GM08714 (cell line): ENCODE results near the gene SLIT1.

Experiments
- H3K4me3 ChIP-seq: fragments of 200-500 bp; sonication (Bioruptor generic); 2 replicates; pipeline ENCODE4 v1.5.1; 2014; ENCODE audit warnings: mild to moderate bottlenecking, low read length, inconsistent platforms
- ZNF274 ChIP-seq: IDR thresholded peaks from 2 replicates; pipeline ENCODE4 v1.6.1; 2012; ENCODE audit warnings: mild to moderate bottlenecking, low read depth, low read length

The SLIT1 gene

GRCh38 chr10:97129666-97130065 lies 56.1 kb downstream of the SLIT1 start:
- no peak overlapping the region for H3K4me3 ChIP-seq
- no peak for TF ChIP-seq ZNF274

- no peak overlapping the region for H3K4me3 ChIP-seq
- no peak for TF ChIP-seq ZNF274
These were observed 57.1 kb downstream of the SLIT1 start for GRCh38 chr10:97128516-97129154.

- H3K4me3 ChIP-seq = no peak overlapping the region
- no peak for TF ChIP-seq ZNF274
These were observed 57.7 kb downstream of the SLIT1 start for GRCh38 chr10:97128039-97128492.

GRCh38 chr10:97127509-97127908 lies 58.2 kb downstream of the SLIT1 start:
- TF ChIP-seq ZNF274 = no peak
- H3K4me3 ChIP-seq = no peak overlapping the region

GRCh38 chr10:97124211-97124610 lies 61.5 kb downstream of the SLIT1 start:
- no peak overlapping the region for H3K4me3 ChIP-seq
- TF ChIP-seq ZNF274 = no peak

GRCh38 chr10:97123765-97124164 lies 62.0 kb downstream of the SLIT1 start:
- no peak overlapping the region for H3K4me3 ChIP-seq
- TF ChIP-seq ZNF274 = no peak

- H3K4me3 ChIP-seq = no peak overlapping the region
- TF ChIP-seq ZNF274 = no peak
These were observed 64.7 kb downstream of the SLIT1 start for GRCh38 chr10:97121041-97121440.

- H3K4me3 ChIP-seq = no peak overlapping the region
- no peak for TF ChIP-seq ZNF274
These were observed 65.4 kb downstream of the SLIT1 start for GRCh38 chr10:97120370-97120769.

- H3K4me3 ChIP-seq = no peak overlapping the region
- TF ChIP-seq ZNF274 = no peak
These were observed 66.6 kb downstream of the SLIT1 start for GRCh38 chr10:97119058-97119745.

- no peak overlapping the region for H3K4me3 ChIP-seq
- TF ChIP-seq ZNF274 = no peak
These were observed 68.4 kb downstream of the SLIT1 start for GRCh38 chr10:97117372-97117771.

- TF ChIP-seq ZNF274 = no peak
- no peak overlapping the region for H3K4me3 ChIP-seq
These were observed 69.1 kb downstream of the SLIT1 start for GRCh38 chr10:97116462-97117162.

GRCh38 chr10:97115846-97116245 lies 69.9 kb downstream of the SLIT1 start:
- no peak overlapping the region for H3K4me3 ChIP-seq
- no peak for TF ChIP-seq ZNF274

GRCh38 chr10:97111615-97112014 lies 74.1 kb downstream of the SLIT1 start:
- H3K4me3 ChIP-seq = no peak overlapping the region

GRCh38 chr10:97109547-97109946 lies 76.2 kb downstream of the SLIT1 start:
- TF ChIP-seq ZNF274 = no peak
- no peak overlapping the region for H3K4me3 ChIP-seq

More at GRCh38 chr10:97111615-97112014, 74.1 kb downstream of the SLIT1 start:
- no peak for TF ChIP-seq ZNF274

GRCh38 chr10:97107551-97107950 lies 78.2 kb downstream of the SLIT1 start:
- TF ChIP-seq ZNF274 = no peak
- no peak overlapping the region for H3K4me3 ChIP-seq
